Cerebellar cortex (tissue), 1 donor: ENCODE data around the gene TMEM225B.
"Not testable (repeated sequence)": the region's sequence is repeated elsewhere in the genome, so short reads cannot be mapped to it uniquely, and the experiment has no call there.

Experiments
- DNase-seq: peaks from one replicate; pipeline ENCODE4 v3.0.0-alpha.2; 2015; ENCODE audit warnings: low spot score

The TMEM225B gene

DNA sequence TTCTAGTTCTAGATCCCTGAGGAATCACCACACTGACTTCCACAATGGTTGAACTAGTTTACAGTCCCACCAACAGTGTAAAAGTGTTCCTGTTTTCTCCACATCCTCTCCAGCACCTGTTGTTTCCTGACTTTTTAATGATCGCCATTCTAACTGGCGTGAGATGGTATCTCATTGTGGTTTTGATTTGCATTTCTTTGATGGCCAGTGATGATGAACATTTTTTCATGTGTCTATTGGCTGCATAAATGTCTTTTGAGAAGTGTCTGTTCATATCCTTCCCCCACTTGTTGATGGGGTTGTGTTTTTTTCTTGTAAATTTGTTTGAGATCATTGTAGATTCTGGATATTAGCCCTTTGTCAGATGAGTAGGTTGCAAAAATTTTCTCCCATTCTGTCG, 56.6 kb downstream of the TMEM225B start:
- not testable (repeated sequence) for DNase-seq

GRCh38 chr7:99657879-99658278, 59.8 kb downstream of the TMEM225B start:
- not testable (repeated sequence) for DNase-seq
